GM18909 (cell line): Measurements from ENCODE around the gene TVP23C.

ENCODE experiments used
- ATAC-seq: cut with Tn5 transposase; IDR thresholded peaks from one replicate; pipeline ENCODE4 v1.9.1; 2021; ENCODE audit warnings: mild to moderate bottlenecking; ENCODE audit not compliant: unreplicated experiment, poor library complexity

Gene TVP23C

GRCh38 chr17:15498107-15498506, 65.2 kb downstream of the TVP23C start:
- no peak for ATAC-seq

- no peak for ATAC-seq
Measured at GRCh38 chr17:15496735-15497670, 66.3 kb downstream of the TVP23C start.

GRCh38 chr17:15494821-15495220, 68.5 kb downstream of the TVP23C start:
- ATAC-seq = no peak

DNA sequence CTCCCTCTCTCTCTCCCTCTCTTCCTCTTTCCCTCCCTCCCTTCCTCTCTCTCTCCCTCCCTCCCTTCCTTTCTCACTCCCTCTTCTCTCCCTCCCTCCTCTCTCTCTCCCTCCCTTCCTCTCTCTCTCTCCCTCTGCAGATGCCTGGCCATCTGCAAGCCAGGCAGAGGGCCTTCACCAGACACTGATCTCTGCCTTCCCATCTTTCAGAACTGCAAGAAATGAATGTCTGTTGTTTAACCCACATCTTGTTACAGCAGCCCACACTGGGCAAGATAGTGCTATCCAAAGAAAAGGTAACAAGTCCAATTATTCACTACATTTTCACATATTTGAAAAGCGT, 69.6 kb downstream of the TVP23C start:
- ATAC-seq = no peak

GRCh38 chr17:15492791-15493692, 70.2 kb downstream of the TVP23C start:
- no peak for ATAC-seq

DNA sequence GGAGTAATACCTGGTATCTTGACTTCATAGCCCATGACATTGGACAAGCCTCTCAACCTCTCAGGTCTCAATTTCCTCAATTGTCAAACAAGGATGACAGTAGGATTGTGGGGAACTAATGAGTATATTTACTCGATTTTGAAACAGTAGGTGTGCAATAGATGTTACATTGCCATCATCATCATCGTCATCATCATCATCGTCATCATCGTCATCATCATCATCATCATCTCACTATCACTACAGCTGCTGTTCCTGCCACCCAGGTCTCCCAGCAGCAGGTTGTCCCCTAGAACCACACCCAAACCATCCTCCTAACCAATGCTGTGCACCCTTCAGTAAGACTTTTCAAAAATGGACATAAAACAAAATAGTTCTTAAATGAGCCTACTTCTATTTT, 71.1 kb downstream of the TVP23C start:
- no peak for ATAC-seq

GRCh38 chr17:15490634-15491261, 72.5 kb downstream of the TVP23C start:
- no peak for ATAC-seq

- ATAC-seq = no peak
Measured at GRCh38 chr17:15488557-15488956, 74.7 kb downstream of the TVP23C start.

DNA sequence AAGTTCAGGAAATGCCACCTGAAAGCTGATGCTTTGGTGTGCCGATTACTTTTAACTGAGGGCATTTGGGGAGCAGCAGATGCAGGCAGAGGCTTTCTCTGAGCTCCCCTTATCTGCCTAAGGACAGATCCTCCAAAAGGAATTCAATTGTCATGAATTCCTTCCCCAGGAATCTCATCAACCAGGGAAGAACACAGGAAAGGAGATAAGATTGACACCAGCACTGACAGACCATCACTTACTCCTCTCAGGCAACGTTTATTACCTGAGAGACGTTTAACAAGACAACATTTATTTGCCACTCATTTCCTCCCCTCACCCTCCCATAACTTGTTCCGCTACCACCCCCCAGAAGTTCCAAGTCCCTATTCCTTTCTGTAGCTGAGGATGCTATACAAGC, 78.2 kb downstream of the TVP23C start:
- no peak for ATAC-seq

GRCh38 chr17:15483431-15483830, 79.9 kb downstream of the TVP23C start:
- ATAC-seq = no peak

- ATAC-seq = no peak
Measured at GRCh38 chr17:15482476-15482875, 80.8 kb downstream of the TVP23C start.

DNA sequence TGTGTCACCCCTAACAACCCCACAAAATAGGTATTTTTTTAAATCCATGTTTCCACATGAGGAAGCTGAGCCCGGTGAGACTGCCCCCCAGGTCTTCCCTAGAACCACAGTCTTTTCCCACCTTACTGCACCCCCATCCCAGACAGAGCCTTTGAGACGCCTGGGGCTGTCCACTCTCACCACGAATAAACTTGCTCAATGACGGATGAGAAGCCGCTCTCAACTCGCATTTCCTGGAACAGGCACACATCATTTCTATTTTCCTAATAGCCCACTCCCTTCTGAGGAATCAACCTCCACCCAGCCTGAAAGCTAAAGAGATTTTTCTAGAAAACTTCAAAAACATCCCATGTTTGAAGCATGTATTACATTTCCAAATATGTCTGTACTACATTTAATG, 81.8 kb downstream of the TVP23C start:
- no peak for ATAC-seq

- ATAC-seq = no peak
Measured at GRCh38 chr17:15480204-15480603, 83.1 kb downstream of the TVP23C start.

DNA sequence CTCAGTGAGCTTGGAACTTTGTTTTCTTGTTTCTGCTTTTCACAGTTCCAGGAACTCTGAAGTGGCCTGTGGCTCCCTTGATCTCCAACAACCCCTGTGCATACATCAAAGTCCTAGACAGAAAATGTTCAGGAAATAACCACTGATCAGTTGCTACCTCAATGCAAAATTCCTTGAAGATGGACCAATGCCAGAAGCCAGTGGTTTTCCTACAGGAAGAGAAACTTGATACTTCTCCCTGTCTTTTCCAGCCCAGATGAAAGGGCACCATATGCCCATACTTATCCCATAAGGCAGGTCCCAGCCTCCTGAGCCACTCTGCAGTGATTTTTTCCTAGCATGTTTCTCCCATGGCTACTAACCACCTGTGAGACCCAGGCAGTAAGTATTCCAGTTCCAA, 83.6 kb downstream of the TVP23C start:
- no peak for ATAC-seq

GRCh38 chr17:15478845-15479244, 84.4 kb downstream of the TVP23C start:
- ATAC-seq = no peak

- no peak for ATAC-seq
Measured at GRCh38 chr17:15475631-15476354, 87.5 kb downstream of the TVP23C start.

- no peak for ATAC-seq
Measured at GRCh38 chr17:15472891-15473290, 90.4 kb downstream of the TVP23C start.

GRCh38 chr17:15470536-15470935, 92.7 kb downstream of the TVP23C start:
- no peak for ATAC-seq

GRCh38 chr17:15469260-15469659, 94.0 kb downstream of the TVP23C start:
- no peak for ATAC-seq

- ATAC-seq = no peak
Measured at GRCh38 chr17:15468126-15468525, 95.2 kb downstream of the TVP23C start.
